Esophagus (tissue), 2 donors: ENCODE measurements around the gene RBMS3. TPM values are rescaled to one million over a fixed set of nuclear protein-coding genes. Genes with fewer than 3 reads are reported as not detected.

Experiments used
- H3K27ac ChIP-seq, 2 donors: one replicate each; pipeline ENCODE4 v1.5.1; 2013; ENCODE audit warnings: low read depth in 2 of 2, mild to moderate bottlenecking in 2 of 2, inconsistent platforms in 1 of 2, low read length in 1 of 2, moderate library complexity in 1 of 2
- H3K27me3 ChIP-seq, 2 donors: one replicate each; pipeline ENCODE4 v1.6.1; 2013; ENCODE audit warnings: low read length in 2 of 2, control low read depth in 1 of 2, mild to moderate bottlenecking in 1 of 2; ENCODE audit not compliant: insufficient read depth in 2 of 2, control insufficient read depth in 1 of 2
- H3K36me3 ChIP-seq, 2 donors: one replicate each; pipeline ENCODE4 v1.6.1; 2013; ENCODE audit warnings: low read length in 1 of 2; ENCODE audit not compliant: control insufficient read depth in 2 of 2, insufficient read depth in 2 of 2
- H3K4me1 ChIP-seq, 2 donors: one replicate each; pipeline ENCODE4 v1.6.1; 2013; ENCODE audit warnings: low read length in 1 of 2; ENCODE audit not compliant: control insufficient read depth in 2 of 2, insufficient read depth in 2 of 2
- H3K4me3 ChIP-seq, 2 donors: one replicate each; pipeline ENCODE4 v1.5.1; 2013; ENCODE audit warnings: low read length in 2 of 2, mild to moderate bottlenecking in 2 of 2, low read depth in 1 of 2, moderate library complexity in 1 of 2
- H3K9me3 ChIP-seq, 2 donors: one replicate each; pipeline ENCODE4 v1.6.1; 2013; ENCODE audit warnings: mild to moderate bottlenecking in 2 of 2, low read depth in 1 of 2, low read length in 1 of 2, moderate library complexity in 1 of 2; ENCODE audit not compliant: control insufficient read depth in 2 of 2, insufficient read depth in 1 of 2
- WGBS, 2 donors: extraction: QIAGEN DNeasy Blood & Tissue Kit; methylation state at CpG; one replicate each; pipeline ENCODE4 v1.1.7; 2013; 5-methylcytosine and 5-hydroxymethylcytosine counted together
- polyA plus RNA-seq, 2 donors: library from polyadenylated mRNA; stranded (reverse); fragments of 200-250 nt; gene quantifications; one replicate each; pipeline ENCODE4 v1.2.3, GENCODE V29; 2013
- donor health status: healthy with polysubstance abuse.
- donor health status: Bipolar disorder and iron deficiency.

RBMS3 gene
- polyA plus RNA-seq, 2 donors = 1.1 to 1.7 TPM

DNA sequence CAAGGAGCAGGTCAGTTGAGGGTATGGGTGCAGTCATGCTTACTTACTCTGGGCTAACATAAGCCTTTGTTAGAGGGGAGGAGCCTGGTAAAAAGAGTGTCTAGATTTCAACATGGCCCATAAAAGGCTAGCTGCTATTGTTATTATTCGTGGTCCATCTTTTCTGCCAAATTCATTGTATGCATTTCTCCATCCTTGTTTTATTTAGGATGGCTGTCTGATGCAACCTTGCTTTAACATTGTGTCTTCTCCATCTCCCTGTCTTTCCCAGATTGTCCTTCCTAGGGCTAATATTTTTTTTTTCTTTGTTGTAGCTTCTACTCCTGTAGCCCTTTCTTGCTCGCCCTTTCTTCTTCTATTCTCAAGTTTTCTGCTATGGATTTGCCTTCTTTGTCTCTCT is 12.6 kb downstream of the RBMS3 start:
- no peaks in the 10 kb centered on the region for H3K27me3 ChIP-seq
- no peaks in the 10 kb centered on the region for H3K9me3 ChIP-seq
- 37 to 65% methylated on average over 2 of the region's 2 CpGs for WGBS, 2 donors
- no peaks in the 10 kb centered on the region for H3K36me3 ChIP-seq
- H3K4me1 ChIP-seq = no peaks in the 10 kb centered on the region
- no peak overlapping the region for H3K4me3 ChIP-seq
- H3K27ac ChIP-seq = no peak overlapping the region

GRCh38 chr3:29297998-29298397 is 17.1 kb downstream of the RBMS3 start:
- no peaks in the 10 kb centered on the region for H3K4me1 ChIP-seq
- no peaks in the 10 kb centered on the region for H3K27me3 ChIP-seq
- no peak overlapping the region for H3K4me3 ChIP-seq
- H3K9me3 ChIP-seq = no peaks in the 10 kb centered on the region
- no peaks in the 10 kb centered on the region for H3K36me3 ChIP-seq
- H3K27ac ChIP-seq = no peak overlapping the region
- 80 to 82% methylated on average over 1 of the region's 1 CpG for WGBS, 2 donors

DNA sequence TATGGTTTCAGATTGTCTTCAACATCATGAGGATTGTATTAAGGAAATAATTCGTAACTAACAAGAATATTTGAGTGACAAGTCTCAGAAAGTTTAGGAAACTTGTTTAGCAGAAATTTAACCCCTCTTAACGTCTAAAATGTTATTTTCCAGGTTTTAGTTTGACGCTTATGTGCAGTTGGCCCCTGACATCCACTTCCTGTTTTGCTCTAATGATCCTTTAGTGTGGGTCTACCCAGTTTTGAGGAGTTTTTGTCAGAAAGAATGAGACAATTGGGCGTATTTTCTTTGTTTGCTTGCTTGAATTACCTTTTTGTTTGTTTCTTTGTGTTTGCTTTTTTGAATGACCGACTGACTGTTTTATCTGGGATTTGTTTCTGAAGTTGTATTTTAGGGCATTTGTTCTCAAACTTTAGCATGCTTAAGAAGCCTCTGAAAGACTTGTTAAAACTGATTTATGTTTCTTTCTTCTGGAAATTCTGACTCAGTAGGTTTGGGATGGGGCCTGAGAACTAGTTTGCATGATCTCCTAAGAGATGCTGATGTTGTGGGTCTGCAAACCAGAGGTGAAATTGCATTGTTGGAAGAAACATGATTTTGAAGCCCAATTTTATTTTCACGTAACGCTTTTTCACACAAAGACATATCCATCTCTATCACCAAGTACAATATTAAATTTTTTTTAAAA is 20.6 kb downstream of the RBMS3 start:
- Histone ChIP-seq H3K36me3 (no peaks in the 10 kb centered on the region), H3K27ac (no peak overlapping the region), H3K4me1 (no peaks in the 10 kb centered on the region), H3K27me3 (no peaks in the 10 kb centered on the region), H3K9me3 (no peaks in the 10 kb centered on the region), H3K4me3 (no peak overlapping the region)
- 63 to 70% methylated on average over 7 of the region's 7 CpGs for WGBS, 2 donors

DNA sequence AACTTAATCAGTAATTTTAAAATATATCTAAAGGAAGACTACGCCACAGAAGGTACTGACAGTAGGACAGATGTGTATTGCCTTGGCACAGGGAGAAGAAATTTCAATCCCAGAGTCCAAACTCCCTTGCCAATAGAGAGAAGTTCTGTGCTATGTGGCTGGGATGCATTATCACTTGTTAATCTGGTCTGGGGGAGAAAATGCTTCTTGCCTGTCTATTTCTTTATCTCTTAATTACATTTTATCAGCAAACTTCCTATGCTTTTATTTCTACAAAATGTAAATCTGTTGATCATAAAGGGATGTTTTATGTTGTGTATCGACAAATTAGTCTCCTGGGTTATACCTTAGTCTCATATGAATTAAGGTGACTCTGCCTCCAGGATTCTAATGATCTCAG is 21.7 kb downstream of the RBMS3 start:
- Histone ChIP-seq H3K27ac (no peak overlapping the region), H3K36me3 (no peaks in the 10 kb centered on the region), H3K9me3 (no peaks in the 10 kb centered on the region), H3K4me1 (no peaks in the 10 kb centered on the region), H3K4me3 (no peak overlapping the region), H3K27me3 (no peaks in the 10 kb centered on the region)
- 92 to 96% methylated on average over 2 of the region's 2 CpGs for WGBS, 2 donors

DNA sequence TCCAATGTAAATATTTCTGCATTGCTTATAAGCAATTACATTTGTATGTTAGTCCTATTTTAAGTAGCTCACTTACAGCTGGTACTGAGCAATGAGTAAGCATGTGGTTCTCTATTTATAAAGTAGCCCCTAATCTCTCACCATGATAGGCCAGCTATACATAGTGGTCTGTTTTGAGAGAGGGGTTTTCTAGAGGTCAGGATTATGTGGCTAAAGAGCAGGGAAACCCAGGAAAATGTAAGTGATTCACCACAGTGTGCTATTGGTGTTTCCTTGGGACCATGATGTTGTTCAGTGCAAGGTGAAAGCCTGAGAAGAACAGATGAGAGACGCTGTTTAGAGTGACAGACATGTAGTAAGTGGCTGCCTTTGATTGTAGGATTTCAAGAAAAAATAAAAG is 26.4 kb downstream of the RBMS3 start:
- H3K27ac ChIP-seq = no peak overlapping the region
- no peaks in the 10 kb centered on the region for H3K9me3 ChIP-seq
- H3K4me1 ChIP-seq = no peaks in the 10 kb centered on the region
- 93 to 95% methylated on average over 1 of the region's 1 CpG for WGBS, 2 donors
- no peaks in the 10 kb centered on the region for H3K36me3 ChIP-seq
- H3K4me3 ChIP-seq = no peak overlapping the region
- H3K27me3 ChIP-seq = no peaks in the 10 kb centered on the region

DNA sequence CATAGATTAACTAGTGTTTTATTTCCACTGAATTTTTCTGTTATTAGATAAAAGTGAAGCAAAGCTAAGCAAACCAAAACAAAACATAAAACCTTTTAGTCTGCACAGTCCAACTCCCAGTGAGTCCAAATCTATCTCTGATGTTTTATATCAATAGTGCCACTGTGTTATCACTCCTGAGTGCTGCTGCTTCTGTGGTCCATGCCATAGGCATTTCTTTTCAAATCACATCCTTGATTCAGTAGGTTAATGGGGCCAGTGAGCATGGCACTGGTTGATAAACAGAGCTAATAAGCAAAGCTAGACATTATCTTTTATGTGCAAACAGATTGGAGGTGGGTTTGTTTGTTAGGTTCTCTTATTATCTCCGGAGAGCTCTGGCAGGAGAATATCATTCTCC is 30.0 kb downstream of the RBMS3 start:
- no peaks in the 10 kb centered on the region for H3K36me3 ChIP-seq
- 66 to 93% methylated on average over 1 of the region's 1 CpG for WGBS, 2 donors
- H3K27ac ChIP-seq = no peak overlapping the region
- H3K9me3 ChIP-seq = no peaks in the 10 kb centered on the region
- H3K27me3 ChIP-seq = no peaks in the 10 kb centered on the region
- no peaks in the 10 kb centered on the region for H3K4me1 ChIP-seq
- no peak overlapping the region for H3K4me3 ChIP-seq

DNA sequence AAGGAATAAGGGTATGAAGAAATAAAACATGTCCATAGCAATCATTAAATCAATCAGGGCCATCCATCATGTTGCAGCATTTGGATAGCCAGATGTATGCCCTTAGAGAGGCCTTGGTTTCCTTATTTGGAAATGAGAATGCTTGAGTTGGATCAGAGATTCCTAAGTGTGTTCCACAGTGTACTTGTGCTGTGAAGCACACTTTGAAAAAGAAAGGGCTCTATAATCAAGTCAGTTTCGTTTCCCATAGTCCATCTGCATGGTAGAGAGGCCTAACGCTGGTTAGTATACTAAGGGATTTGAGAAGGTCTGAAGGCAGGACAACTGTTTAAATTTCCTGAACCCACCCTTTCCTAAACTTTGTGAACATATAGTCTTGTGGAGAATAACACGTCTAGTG is 30.9 kb downstream of the RBMS3 start:
- H3K27ac ChIP-seq = no peak overlapping the region
- no peaks in the 10 kb centered on the region for H3K27me3 ChIP-seq
- WGBS, 2 donors = 78 to 80% methylated on average over 3 of the region's 3 CpGs
- no peak overlapping the region for H3K4me3 ChIP-seq
- H3K4me1 ChIP-seq = no peaks in the 10 kb centered on the region
- no peaks in the 10 kb centered on the region for H3K9me3 ChIP-seq
- H3K36me3 ChIP-seq = no peaks in the 10 kb centered on the region

DNA sequence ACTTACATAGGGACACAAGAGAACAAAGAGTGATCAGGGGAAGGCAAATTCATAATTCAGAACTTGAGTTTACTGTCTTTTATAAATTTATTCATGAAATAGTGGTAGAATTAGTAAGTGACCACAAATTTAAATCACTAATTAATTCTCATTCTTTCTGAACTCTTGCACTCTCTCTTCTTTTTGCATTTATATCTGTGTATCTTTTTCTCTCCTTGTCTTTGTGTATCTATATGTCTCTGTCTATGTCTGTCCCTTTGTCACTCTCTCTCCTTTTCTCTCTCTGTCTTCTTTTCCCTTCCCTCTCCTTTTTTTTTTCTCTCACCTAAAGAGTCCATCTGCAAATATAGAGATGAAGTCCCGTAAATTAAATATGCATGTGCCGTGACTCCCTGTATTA is 31.5 kb downstream of the RBMS3 start:
- whole genome bisulfite sequencing, 2 donors = 83 to 92% methylated on average over 2 of the region's 2 CpGs
- Histone ChIP-seq H3K27me3 (no peaks in the 10 kb centered on the region), H3K9me3 (no peaks in the 10 kb centered on the region), H3K4me3 (no peak overlapping the region), H3K27ac (no peak overlapping the region), H3K36me3 (no peaks in the 10 kb centered on the region), H3K4me1 (no peaks in the 10 kb centered on the region)

DNA sequence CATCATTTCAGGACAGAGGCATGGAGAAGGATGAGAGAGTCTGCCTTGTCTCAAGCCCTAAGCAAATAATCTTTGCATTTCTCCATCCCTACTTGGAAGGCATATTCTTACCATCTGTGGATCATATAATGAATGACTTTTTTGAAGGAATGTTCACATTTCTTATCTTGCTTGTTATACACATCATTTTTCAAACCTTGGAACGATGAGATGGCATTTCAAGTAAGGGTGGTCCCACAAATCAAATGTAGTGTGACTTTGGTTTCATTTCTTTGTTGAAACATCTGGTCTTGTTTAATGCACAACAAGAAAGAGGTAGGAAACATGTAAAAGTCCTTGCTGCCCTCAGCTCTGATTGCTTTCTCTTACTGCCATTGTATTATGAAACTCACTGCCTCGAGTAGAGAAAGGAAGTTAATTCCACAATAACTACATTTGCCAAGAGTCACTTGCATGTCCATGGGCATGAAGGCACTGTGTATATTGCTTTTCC is 32.1 kb downstream of the RBMS3 start:
- Histone ChIP-seq H3K27ac (no peak overlapping the region), H3K9me3 (no peaks in the 10 kb centered on the region), H3K27me3 (no peaks in the 10 kb centered on the region), H3K36me3 (no peaks in the 10 kb centered on the region), H3K4me3 (no peak overlapping the region), H3K4me1 (no peaks in the 10 kb centered on the region)
- 46 to 47% methylated on average over 2 of the region's 2 CpGs for WGBS, 2 donors

- no peak overlapping the region for H3K4me3 ChIP-seq
- no peaks in the 10 kb centered on the region for H3K36me3 ChIP-seq
- 69 to 83% methylated on average over 1 of the region's 1 CpG for WGBS, 2 donors
These were observed 33.3 kb downstream of the RBMS3 start for GRCh38 chr3:29313981-29314726.

More at GRCh38 chr3:29313981-29314726, 33.3 kb downstream of the RBMS3 start:
- Histone ChIP-seq H3K9me3 (no peaks in the 10 kb centered on the region), H3K27ac (no peak overlapping the region), H3K4me1 (no peaks in the 10 kb centered on the region), H3K27me3 (no peaks in the 10 kb centered on the region)
